HG02610 (cell line): Measurements from ENCODE around the gene MBNL1.

Experiments
- ATAC-seq: cut with Tn5 transposase; IDR thresholded peaks from one replicate; pipeline ENCODE4 v1.9.1; 2021; ENCODE audit warnings: mild to moderate bottlenecking, moderate library complexity; ENCODE audit not compliant: unreplicated experiment

MBNL1 gene

GRCh38 chr3:152271501-152272236 is 2.9 kb downstream of the MBNL1 start:
- ATAC-seq: no peak

- no peak for ATAC-seq
Measured at GRCh38 chr3:152272771-152273242, 4.1 kb downstream of the MBNL1 start.

- ATAC-seq: no peak
Measured at GRCh38 chr3:152276681-152277080, 8.0 kb downstream of the MBNL1 start.

- ATAC-seq: no peak
Measured at GRCh38 chr3:152277198-152277597, 8.5 kb downstream of the MBNL1 start.

DNA sequence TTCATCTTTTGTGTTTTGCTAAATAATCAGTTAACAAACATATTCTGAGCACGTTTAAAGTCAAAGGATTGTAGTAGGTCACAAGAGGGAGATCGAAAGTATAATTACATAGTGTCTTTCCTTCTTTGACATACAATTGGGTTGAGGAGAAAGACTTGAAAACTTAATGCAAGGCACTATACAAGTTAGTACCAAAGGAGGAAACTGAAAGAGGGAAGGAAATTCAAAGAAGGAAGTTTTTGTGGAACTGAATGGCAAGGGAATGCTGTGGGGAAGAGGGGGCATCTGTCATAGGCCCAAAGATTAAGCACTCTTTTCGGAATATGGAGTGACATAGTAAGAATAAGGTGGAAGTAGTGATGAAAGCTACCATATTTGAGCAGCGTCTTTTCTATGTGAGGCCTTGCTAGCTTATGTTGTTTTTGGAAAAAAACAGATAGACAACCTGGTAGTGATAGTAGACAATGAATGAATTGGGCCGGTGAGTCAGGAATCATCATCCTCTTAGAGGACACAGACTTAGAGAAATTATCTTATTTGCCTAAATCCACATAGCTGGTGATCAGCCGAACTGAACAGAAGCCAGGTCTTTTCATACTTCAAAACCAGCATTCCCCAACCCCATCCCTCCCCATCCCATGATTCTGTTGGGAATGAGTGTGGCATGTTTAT is 10.2 kb downstream of the MBNL1 start:
- ATAC-seq: no peak

DNA sequence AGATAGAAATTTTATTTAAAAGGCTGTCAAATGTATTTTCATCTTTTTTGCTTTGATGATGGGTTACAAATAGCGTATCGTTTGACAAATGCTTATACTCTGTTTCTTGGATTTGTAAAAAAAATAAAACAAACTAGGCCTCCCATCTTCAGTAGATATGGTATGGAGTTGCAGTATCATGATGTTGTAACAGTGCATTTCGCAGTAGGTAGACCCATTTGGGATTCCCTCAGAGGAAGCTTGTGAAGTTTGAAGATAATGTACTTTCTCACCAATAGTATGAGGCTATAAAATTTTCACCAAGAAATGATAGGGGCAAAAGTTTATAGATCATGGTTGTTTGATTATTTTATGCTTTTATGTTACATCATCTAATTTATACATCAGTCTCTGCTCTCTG is 10.8 kb downstream of the MBNL1 start:
- no peak for ATAC-seq

- no peak for ATAC-seq
Measured at GRCh38 chr3:152280539-152280938, 11.8 kb downstream of the MBNL1 start.

GRCh38 chr3:152281133-152281713 is 12.5 kb downstream of the MBNL1 start:
- ATAC-seq: peak; percentile 80

GRCh38 chr3:152282813-152283212 is 14.1 kb downstream of the MBNL1 start:
- no peak for ATAC-seq

GRCh38 chr3:152283492-152284381 is 15.0 kb downstream of the MBNL1 start:
- peak; percentile 42 for ATAC-seq

GRCh38 chr3:152284906-152285305 is 16.2 kb downstream of the MBNL1 start:
- ATAC-seq: no peak

- no peak for ATAC-seq
Measured at GRCh38 chr3:152285509-152285908, 16.8 kb downstream of the MBNL1 start.

DNA sequence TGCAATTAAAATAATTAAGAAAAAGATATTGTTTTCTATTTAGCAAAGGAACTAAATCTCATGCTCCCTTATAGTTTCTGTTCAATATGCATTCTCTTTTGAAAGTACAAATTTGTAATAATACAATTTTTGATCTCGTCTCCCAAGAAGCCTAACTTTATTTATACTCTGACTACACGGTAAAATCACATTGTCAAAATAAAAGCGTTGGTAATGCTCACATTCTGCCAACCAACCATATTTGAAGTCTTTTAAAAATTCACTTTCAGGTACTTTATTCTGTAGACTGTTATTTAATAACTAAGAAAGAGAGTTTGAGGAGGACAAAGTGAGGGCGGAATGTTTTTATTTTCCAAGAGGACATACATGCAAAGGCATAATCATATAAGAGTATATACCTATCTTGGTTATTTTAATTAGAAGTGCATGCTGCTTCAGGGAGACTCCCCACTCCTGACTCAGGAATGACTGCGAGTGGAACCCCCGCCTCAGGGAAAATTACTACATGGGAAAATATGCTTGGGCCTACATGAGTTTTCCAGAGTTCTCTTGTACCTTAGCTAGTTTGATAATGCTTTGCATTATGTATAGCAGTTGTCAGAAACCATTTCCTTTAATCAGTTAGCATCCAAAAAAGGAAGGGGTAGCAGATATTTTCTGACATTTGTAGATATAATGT is 19.3 kb downstream of the MBNL1 start:
- no peak for ATAC-seq

- no peak for ATAC-seq
Measured at GRCh38 chr3:152288681-152289080, 20.0 kb downstream of the MBNL1 start.

DNA sequence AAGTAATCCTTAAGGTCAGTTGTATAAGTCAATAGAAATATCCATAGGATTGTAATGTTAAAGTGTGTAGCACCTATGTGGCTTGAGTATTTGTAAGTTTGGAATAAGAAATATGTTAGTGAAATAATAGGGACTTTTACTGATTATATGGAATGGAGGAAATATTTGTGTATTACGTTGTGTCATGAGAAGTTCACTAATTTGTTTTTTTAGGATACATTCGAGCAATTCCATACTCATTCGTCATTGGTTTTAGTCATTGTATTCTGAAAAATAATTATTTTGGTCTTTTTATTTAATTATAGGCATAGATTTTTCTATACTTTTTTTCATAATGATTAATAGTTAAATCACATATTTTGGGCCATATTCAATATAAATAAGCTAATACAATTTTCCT is 21.0 kb downstream of the MBNL1 start:
- ATAC-seq: no peak

- no peak for ATAC-seq
Measured at GRCh38 chr3:152290374-152290773, 21.6 kb downstream of the MBNL1 start.

DNA sequence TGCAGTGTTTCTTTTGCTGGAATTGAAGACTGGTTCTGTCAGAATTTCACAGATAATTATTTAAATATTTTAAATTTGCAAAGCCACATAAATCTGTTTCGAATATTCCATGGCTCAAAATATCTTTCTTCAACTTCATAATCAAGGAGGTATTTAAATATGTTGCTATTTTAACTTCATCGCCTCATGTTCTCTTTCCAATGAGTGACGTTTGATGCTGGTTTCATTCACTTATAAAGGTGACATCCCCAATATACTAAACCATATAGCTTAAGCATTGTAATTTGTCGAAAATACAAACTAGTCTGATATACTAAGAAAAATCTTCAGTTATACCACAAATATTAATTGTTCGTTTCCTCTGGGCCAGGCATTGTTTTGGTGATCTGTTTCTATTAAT is 22.5 kb downstream of the MBNL1 start:
- ATAC-seq: no peak

DNA sequence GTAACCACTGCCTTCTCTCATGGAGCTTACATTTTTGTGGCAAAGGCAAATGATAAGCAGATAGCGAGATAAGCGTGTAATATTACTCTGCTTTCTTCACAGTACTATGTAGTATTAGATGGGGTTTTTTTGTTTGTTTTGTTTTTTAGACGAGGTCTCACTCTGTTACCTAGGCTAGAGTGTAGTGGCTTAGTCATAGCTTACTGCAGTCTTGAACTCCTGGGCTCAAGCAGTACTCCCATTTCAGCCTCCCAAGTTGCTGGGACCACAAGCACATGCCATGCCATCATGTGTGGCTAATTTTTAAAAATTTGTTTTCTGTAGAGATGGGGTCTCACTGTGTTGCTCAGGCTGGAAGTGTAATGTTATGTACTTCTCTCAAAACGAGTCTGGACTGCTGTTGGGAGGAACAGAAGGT is 22.9 kb downstream of the MBNL1 start:
- no peak for ATAC-seq

- no peak for ATAC-seq
Measured at GRCh38 chr3:152292366-152292765, 23.6 kb downstream of the MBNL1 start.

DNA sequence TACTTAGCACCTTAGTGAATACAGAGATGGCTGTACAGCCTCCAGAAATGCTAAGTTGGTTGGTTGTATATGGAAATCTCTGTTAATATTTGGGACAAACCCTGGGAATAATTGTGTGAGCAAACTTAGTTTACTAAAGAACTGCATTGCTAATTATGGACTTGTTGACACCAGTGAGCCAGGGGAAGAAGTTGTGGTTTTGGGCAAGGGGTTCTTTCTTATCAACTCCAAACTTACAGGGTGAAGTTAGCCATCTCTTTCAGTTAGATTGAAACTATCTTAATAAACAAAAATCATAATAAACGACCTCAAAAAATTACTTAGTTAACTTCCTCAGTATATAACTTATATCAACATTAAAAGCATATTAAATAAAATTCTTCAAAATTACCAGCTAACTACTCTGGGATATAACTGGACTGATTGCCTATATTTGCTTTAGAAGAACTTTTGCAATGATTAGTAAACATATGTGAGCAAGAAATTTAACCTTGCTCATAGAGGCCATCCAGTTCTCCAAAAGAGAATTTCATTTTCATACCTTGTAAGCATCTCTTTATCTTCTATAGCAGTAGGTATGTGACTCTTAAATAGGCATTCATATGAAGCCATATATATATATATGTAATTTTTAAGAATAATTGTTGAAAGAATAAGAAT is 24.7 kb downstream of the MBNL1 start:
- ATAC-seq: no peak
